Stimulated activated CD4-positive, alpha-beta T cell treated with anti-CD3 and anti-CD28 coated beads, Interleukin-2, amount 100 ng/mL, for 48 hours (primary cell): Measurements from ENCODE around the gene GXYLT2.
A peak's percentile ranks its signal among the peaks of the same experiment; 100 is the strongest.
"Not testable (repeated sequence)": the region's sequence is repeated elsewhere in the genome, so short reads cannot be mapped to it uniquely, and the experiment has no call there.

Experiments used
- DNase-seq, 2 donors: peaks; one replicate each; pipeline ENCODE4 v3.0.0-alpha.2; 2020

GXYLT2 gene

GRCh38 chr3:72976281-72976741, 88.5 kb downstream of the GXYLT2 start:
- DNase-seq = no peak

DNA sequence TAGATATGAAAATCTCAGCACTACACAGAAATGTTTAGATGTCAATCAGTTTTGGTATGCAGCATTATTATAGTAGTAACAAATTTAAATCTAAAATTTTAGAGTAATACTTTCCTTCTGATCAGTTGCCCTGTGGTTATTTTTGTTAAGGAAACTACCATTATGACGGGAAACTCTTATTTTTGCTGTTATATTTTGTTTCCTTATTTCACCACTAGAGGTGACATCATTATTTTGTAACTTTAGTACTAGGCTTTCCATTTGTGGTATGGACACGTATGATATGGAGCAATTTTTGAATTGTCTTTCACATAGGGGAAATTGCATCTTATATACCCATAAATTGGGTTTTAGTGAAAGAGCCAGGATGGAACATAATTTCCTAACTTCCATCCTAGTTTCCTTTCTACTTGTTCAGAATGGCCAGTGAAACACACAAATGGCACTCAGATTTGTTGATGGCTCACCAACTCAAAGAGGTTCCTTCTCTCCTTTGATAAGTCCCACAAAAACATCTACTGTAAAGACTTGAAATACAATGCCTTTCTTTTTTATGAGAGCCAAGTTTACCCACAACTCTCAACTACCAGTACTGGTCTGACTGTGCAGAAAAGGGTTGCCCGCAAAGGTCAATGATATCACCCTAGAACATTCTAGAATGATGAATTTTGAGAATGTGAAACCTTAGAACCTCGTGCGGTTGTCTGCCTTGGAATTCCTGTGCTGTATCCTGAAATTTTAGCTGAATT, 89.4 kb downstream of the GXYLT2 start:
- no peak for DNase-seq

DNA sequence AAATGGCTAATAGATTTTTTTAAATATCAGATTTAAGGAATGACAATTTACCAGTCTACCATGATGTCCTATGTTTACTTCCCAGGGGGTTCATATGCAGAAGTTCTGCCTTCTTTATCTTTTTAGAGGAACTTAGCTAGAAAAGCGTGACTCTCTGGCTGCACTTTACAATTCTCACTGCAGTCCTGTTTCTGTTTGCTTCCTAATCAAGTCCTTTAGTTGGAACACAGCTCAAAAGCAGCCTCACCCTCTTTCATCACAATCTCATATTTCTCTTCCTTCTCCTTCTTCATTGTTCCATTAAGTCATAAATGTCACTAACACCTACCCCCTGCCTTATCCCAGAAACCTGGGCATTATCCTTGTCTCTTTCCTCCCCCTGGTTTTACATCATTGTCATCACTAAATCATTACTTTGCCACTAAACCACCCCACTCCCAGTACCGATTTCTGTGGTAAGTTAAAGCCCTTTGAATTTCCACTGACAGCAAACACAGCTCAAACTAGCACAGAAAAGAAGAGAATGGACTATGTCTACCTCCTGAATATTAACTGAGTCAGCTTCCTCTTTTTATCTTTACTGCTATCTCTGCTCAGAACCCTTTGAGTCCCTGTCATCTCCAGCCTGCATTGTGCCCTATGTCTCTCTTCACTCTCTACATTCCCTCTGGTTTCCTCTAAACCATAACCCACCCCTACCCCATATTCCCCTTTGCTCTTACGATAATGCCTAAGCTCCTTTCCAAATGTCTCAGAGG, 94.9 kb downstream of the GXYLT2 start:
- no peak for DNase-seq

GRCh38 chr3:72985576-72985975, 97.7 kb downstream of the GXYLT2 start:
- no peak for DNase-seq

GRCh38 chr3:72990701-72991395, 103.0 kb downstream of the GXYLT2 start:
- no peak for DNase-seq

- DNase-seq = no peak
These were observed 103.7 kb downstream of the GXYLT2 start for GRCh38 chr3:72991522-72991921.

GRCh38 chr3:72993391-72993790, 105.5 kb downstream of the GXYLT2 start:
- no peak for DNase-seq

- DNase-seq = no peak
These were observed 107.5 kb downstream of the GXYLT2 start for GRCh38 chr3:72995337-72995736.

GRCh38 chr3:72996121-72996472, 108.3 kb downstream of the GXYLT2 start:
- no peak for DNase-seq

DNA sequence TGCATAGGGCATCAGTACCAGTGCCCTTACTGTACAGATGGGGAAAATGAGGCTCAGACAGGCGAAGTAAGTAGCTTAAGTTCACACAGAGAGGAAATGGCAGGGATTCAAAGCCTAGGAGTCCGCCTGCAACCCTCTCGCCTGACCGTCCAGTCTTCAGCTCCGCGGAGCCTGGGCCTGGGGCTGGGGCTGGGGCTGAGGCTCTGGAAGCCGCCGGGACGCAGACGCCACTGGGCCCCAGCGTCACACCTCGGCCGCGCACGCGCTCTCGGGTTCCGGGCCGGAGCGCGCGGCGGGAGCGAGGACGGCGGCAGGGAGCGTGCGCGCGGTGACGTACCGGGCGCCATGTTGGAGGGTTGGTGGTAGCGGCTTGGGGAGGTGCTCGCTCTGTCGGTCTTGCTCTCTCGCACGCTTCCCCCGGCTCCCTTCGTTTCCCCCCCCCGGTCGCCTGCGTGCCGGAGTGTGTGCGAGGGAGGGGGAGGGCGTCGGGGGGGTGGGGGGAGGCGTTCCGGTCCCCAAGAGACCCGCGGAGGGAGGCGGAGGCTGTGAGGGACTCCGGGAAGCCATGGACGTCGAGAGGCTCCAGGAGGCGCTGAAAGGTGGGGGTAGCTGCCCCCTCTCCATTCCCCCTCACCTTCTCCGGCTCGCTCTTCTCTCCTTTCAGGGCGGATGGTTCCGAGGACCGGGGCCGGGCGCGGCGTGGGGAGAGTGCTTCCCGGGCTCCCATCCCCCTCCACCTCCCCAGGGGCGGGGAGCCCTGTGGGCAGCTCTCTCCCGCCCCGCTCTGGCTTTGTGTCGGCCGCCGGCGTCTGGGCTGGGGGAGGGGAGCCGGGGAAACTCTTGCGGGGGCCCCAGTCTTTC, 108.9 kb downstream of the GXYLT2 start, which contains the start of gene PPP4R2:
TSS of gene PPP4R2 (plus strand) at position 339 of the 861 bp plus-strand sequence. CDS start at position 566, 227 bp downstream.
- peak; percentile 84 to 89 for DNase-seq

DNA sequence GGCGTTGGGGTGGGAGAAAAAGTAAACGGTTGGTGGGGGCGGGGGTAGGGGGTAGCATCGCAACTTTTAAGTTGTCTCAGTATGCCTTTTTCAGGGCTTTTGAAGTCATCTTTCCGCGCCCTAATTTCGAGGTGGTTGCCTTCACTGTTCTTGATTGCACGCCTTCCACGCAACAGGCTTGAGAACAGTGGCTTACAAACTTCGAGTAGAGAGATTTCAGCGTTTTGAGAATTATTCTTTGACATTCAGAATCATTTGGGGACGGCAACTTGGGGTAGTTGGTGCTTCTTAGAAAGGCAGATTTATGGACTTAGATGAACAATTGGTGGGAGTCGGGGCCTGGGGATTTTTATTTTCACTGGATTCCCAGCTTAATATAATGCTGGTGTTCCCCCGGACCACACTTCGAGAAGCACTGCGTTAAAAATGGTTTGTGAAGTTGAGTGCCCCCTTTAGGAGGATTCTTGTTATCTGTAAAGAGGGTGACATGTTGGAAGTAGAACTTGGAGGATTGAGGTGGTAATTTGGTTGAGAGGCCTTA, 109.6 kb downstream of the GXYLT2 start:
- DNase-seq = peak; percentile 9 to 24

- no peak for DNase-seq
These were observed 110.6 kb downstream of the GXYLT2 start for GRCh38 chr3:72998466-72998865.

- no peak for DNase-seq
These were observed 112.1 kb downstream of the GXYLT2 start for GRCh38 chr3:72999951-73000350.

GRCh38 chr3:73003050-73003449, 115.2 kb downstream of the GXYLT2 start:
- not testable (repeated sequence) for DNase-seq

- DNase-seq = no peak
These were observed 116.5 kb downstream of the GXYLT2 start for GRCh38 chr3:73004316-73004715.

DNA sequence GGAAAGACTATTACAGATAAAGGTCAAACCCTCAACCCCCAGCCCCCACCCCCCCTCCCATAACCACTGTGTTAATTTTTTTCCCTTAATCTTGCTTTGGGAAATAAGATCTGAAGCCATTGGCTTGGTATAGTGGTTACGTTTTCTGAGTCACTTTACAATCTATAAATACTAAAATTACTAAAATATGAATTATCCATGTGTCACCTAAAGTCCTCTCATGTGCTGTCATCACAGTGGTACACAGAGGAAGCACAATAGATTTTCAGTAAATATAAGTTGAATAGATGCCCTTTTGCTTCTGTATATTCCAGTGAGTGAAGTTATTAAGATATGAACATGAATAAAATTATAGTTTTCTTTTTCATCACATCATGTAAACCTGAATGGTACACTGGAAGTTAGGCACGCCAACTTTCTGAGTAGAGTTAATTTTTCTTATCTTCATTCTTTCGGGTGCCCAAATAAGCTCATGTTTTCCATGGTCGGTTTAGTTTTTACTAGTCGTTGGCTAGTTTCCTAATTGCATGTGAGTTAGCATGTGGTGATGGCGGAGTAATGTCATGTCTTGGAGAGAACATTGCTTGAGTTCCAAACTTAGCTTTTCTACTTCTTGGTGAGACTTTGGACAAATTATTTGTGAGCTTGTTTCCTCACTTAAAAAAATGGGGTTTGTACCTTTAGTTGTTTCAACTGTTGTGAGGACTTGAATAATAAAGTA, 120.3 kb downstream of the GXYLT2 start:
- DNase-seq = no peak

DNA sequence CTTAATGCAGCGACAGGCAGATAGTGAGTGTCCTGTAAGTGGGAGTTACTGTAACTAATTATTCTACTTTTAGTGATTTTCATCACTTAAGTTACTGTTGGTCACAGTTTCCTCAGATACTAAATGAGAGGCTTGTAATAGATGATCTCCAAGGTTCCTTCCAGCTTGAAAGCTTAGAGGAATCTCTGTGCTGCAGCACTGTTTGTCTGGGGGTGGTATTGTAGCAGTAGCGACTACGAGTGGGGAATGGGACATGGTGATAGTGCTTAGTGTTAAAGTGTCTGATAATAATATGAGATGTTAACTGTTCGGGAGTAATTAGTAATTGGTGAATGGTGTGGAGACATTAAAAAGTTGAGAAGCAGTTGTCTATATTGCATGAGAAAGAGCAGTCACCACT, 121.2 kb downstream of the GXYLT2 start:
- DNase-seq = no peak

DNA sequence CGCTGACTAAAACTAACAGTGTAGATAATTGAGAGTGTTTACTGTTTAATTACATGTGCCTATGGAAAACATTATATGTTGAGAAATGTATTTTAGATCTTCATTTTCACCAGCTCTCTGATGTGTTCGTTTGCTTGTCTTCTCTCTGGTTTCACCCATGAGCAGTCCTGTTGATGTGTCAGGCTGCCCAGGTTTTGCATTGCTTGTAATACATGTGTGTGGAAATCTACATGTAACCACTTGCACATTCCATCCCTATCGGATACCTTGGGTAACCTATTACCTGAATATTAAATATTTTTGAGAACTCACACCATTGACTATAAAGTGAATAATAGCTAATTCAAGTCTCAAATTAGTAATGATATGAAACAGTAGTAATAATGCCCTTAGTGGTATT, 121.9 kb downstream of the GXYLT2 start:
- DNase-seq = no peak

DNA sequence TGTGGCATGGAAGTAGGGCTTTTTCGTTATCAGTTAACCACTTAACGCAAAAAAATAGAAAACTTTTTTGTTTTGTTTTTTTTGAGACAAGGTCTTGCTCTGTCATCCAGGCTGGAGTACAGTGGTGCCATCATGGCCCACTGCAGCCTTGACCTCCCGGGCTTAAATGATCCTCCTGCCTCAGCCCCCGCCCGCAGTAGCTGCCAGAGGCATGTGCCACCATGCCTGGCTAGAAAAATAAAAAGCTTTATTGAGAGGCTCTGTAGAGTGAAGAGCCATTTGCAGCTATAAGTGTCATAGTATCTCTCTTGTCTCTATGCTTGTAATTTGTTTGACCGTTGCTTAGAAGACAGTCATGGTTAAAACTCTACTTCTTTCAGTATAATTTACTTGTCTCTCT, 122.3 kb downstream of the GXYLT2 start:
- DNase-seq = no peak

- no peak for DNase-seq
These were observed 130.5 kb downstream of the GXYLT2 start for GRCh38 chr3:73018298-73018697.

GRCh38 chr3:73018790-73019441, 131.1 kb downstream of the GXYLT2 start:
- no peak for DNase-seq
